Heart right ventricle (tissue), 16 donors: ENCODE measurements around the gene TMTC1. TPM values are rescaled to one million over a fixed set of nuclear protein-coding genes. Genes with fewer than 3 reads are reported as not detected.

Experiments used
- ATAC-seq, 8 donors: fragments of 200-7000 bp; cut with Tn5 transposase; one replicate each; pipeline ENCODE4 v1.9.1; 2020; ENCODE audit warnings: mild to moderate bottlenecking in 8 of 8, moderate library complexity in 8 of 8, moderate number of reproducible peaks in 1 of 8
- DNase-seq, 2 donors: peaks; one replicate each; pipeline ENCODE4 v3.0.0-alpha.2; 2020
- H3K27ac ChIP-seq, 10 donors: fragments of 200-600 bp; sonication (generic) in 2 of 10; one replicate each; pipeline versions ENCODE4 v1.5.0 to v1.8.0; 2020 to 2022; ENCODE audit warnings: mild to moderate bottlenecking in 3 of 10
- H3K27me3 ChIP-seq, 7 donors: fragments of 200-600 bp; one replicate each; pipeline ENCODE4 v1.8.0; 2021 to 2022; ENCODE audit warnings: mild to moderate bottlenecking in 2 of 7
- H3K36me3 ChIP-seq, 9 donors: fragments of 200-600 bp; sonication (generic) in 1 of 9; one replicate each; pipeline versions ENCODE4 v1.5.0 to v1.8.0; 2020 to 2022; ENCODE audit warnings: mild to moderate bottlenecking in 2 of 9
- H3K4me1 ChIP-seq, 9 donors: fragments of 200-600 bp; sonication (generic) in 1 of 9; one replicate each; pipeline versions ENCODE4 v1.5.0 to v1.8.0; 2020 to 2022; ENCODE audit warnings: mild to moderate bottlenecking in 4 of 9
- H3K4me3 ChIP-seq, 10 donors: fragments of 200-600 bp; sonication (generic) in 2 of 10; one replicate each; pipeline versions ENCODE4 v1.5.0 to v1.8.0; 2020 to 2022; ENCODE audit warnings: mild to moderate bottlenecking in 7 of 10, moderate library complexity in 2 of 10
- H3K9me3 ChIP-seq, 11 donors: fragments of 200-600 bp in 10 of 11; sonication (generic) in 2 of 11; one replicate each; pipeline versions ENCODE4 v1.5.0 to v1.8.0; 2013 to 2022; ENCODE audit warnings: mild to moderate bottlenecking in 2 of 11, control low read depth in 1 of 11, moderate library complexity in 1 of 11
- WGBS, 2 donors: extraction: QIAGEN DNeasy Blood & Tissue Kit; methylation state at CpG; one replicate each; pipeline ENCODE4 v1.1.7; 2013; ENCODE audit warnings: inconsistent platforms in 1 of 2; 5-methylcytosine and 5-hydroxymethylcytosine counted together
- intact Hi-C, 10 donors: fragments of 100-400 bp; cut with DNase I; formaldehyde crosslinking; loops; one replicate each; pipeline versions ENCODE4 v1.11.1 to v1.14.2; 2022
- long read RNA-seq, 3 donors: library from polyadenylated mRNA; unstranded; transcript quantifications; one replicate each; pipeline ENCODE4 v2.0.0, GENCODE V29; 2020 to 2021
- polyA plus RNA-seq, 2 donors: library from polyadenylated mRNA; stranded (reverse); fragments of 200-250 nt; gene quantifications; one replicate each; pipeline ENCODE4 v1.2.3, GENCODE V29; 2013
- total RNA-seq, 10 donors: library from RNA; stranded (reverse); fragmentation: NEBNext Ultra II Directional in 3 of 10; extraction: Animal tissue kit (Norgen Biotek cat#: 25700) in 3 of 10; gene quantifications; one replicate each; pipeline versions ENCODE4 v1.2.1 to v1.2.4, GENCODE V29; 2021 to 2023
- TF ChIP-seq, protein P1 (sequence below), 9 donors: fragments of 200-600 bp; sonication (generic) in 2 of 9; IDR thresholded peaks; one replicate each; pipeline versions ENCODE4 v1.5.0 to v1.8.0; 2021 to 2022; ENCODE audit warnings: antibody characterized with exemption in 9 of 9, mild to moderate bottlenecking in 5 of 9, moderate library complexity in 1 of 9
- donor health status: Arrhythmogenic right ventricular cardiomyopathy.
- donor health status: ischemic (EF 13 %, LVEDD 7.1; RV severe dilation, severe dysfunction).
- donor health status: healthy with polysubstance abuse.
- donor health status: DM: no; HTN: yes; CAD: no.
- donor health status: DM: no; HTN: no; CAD: no.
- donor health status: ischemic (EF 25% LVEDD 6.9; RV normal size, moderate dysfunction).
- donor health status: ischemic (EF 25% LVEDD 5.7; RV mildly dilated, moderate dysfunction).
- donor health status: healthy.
- donor health status: DM: yes; HTN: yes; CAD: no.
- donor health status: Ischemic cardiomyopathy.
- donor health status: ischemic (EF 35%, LVEDD 5.7; RV mildly dilated, moderate dysfunction).
- donor health status: nonischemic (EF 11% LVEDD 7.7; RV severe dilation, severe dysfunction).
- donor health status: DM: yes; HTN: yes; CAD: no.
- donor health status: PGD.
- donor health status: ischemic (EF 29% LVEDD 5.4; RV normal size, mild dysfunction).
- donor health status: nonischemic (EF 23%, LVEDD 6.1; RV moderate dilation, normal function).

Gene TMTC1
- total RNA-seq (10 to 100 TPM; 16.4 to 54.2 (median 23.9) TPM), polyA plus RNA-seq (10 to 100 TPM in 1 of 2 donors, 1 to 10 TPM in 1; 9.6 to 16.3 TPM)
- long read RNA-seq, donor 1, full-length matches to known transcripts: 32 of 64 reads
- long read RNA-seq, donor 1, partial matches to known transcripts: 14 of 64 reads
- long read RNA-seq, donor 1, other reads (novel, unspliced or antisense): 18 of 64 reads
- long read RNA-seq, donor 2, full-length matches to known transcripts: 39 of 79 reads
- long read RNA-seq, donor 2, partial matches to known transcripts: 4 of 79 reads
- long read RNA-seq, donor 2, other reads (novel, unspliced or antisense): 36 of 79 reads
- long read RNA-seq, donor 3, full-length matches to known transcripts: 2 of 21 reads
- long read RNA-seq, donor 3, partial matches to known transcripts: 7 of 21 reads
- long read RNA-seq, donor 3, other reads (novel, unspliced or antisense): 12 of 21 reads

DNA sequence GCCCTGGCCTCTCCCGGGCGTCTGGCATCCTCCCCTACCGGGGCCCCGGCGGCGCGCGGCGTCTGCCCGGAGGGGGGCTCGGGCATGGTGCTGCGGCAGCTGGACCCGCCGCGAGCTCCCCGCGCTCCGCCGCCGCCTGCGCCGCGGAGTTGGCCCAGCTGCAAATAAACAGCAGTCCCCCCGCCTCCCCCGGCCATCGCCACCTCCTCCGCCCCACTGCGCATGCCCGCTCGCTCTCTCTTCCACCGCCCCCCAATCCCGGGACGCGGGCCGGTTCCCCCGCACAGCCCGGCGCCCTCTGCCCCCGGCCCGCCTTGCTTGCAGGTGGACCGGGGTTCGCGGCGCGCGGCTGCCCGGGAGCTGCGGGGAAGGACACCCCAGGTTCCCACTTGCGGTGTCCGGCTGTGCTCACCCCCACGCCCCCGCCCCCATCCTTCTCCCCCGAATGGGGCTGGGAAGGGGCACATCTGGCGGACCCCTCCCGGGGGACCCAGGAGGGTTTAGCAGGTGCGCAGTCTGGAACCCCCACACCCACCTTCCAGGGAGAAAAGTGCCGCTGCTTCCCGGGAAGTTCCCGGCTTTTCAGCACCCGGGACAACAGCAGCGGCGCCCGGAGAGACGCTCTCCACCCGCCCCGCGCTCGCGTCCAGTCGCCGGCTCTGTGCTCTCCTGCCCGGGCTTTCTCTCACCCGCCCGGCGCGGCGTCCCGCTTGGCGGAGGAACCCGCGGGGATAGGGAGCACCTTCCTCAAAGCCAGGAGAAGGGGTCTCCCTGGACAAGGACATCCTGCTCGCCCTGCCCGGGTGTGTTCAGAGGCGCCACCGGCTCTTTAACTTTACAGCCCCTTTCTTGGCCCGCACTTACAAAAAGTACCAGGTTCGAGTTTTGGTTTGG lies at the start of gene TMTC1:
Gene TMTC1 (minus strand): TSS at position 170 of the 894 bp plus-strand sequence. CDS start 191 bp downstream, outside the sequence.
- DNase-seq: peak; percentile 88 to 92
- intact Hi-C loops: loop anchor here in 8 of 10 donors (2.0 to 10.0 kb wide), 13 partner anchors 37 to 232 kb away; no protein-coding TSS in a partner anchor
- Histone ChIP-seq H3K27ac (peak within 1 kb of the TSS; percentile 63 to 94 (median 89)), H3K9me3 (peaks cover 0 to 9% (median 0%) of the 10 kb centered on the region in 11 donors), H3K4me3 (peak within 1 kb of the TSS; percentile 48 to 93 (median 82)), H3K27me3 (peaks cover 0 to 39% (median 0%) of the 10 kb centered on the region in 7 donors), H3K36me3 (peaks cover 0 to 8% (median 0%) of the 10 kb centered on the region in 9 donors), H3K4me1 (peaks cover 0 to 29% (median 13%) of the 10 kb centered on the region in 9 donors)
- TF ChIP-seq, protein P1, sequence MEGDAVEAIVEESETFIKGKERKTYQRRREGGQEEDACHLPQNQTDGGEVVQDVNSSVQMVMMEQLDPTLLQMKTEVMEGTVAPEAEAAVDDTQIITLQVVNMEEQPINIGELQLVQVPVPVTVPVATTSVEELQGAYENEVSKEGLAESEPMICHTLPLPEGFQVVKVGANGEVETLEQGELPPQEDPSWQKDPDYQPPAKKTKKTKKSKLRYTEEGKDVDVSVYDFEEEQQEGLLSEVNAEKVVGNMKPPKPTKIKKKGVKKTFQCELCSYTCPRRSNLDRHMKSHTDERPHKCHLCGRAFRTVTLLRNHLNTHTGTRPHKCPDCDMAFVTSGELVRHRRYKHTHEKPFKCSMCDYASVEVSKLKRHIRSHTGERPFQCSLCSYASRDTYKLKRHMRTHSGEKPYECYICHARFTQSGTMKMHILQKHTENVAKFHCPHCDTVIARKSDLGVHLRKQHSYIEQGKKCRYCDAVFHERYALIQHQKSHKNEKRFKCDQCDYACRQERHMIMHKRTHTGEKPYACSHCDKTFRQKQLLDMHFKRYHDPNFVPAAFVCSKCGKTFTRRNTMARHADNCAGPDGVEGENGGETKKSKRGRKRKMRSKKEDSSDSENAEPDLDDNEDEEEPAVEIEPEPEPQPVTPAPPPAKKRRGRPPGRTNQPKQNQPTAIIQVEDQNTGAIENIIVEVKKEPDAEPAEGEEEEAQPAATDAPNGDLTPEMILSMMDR (IDR thresholded peaks at IDR 0.05): no peak
- WGBS, 2 donors: 0 to 1% methylated on average over 75 to 87 of the region's 87 CpGs
- peak; percentile 85 to 92 (median 88) for ATAC-seq

DNA sequence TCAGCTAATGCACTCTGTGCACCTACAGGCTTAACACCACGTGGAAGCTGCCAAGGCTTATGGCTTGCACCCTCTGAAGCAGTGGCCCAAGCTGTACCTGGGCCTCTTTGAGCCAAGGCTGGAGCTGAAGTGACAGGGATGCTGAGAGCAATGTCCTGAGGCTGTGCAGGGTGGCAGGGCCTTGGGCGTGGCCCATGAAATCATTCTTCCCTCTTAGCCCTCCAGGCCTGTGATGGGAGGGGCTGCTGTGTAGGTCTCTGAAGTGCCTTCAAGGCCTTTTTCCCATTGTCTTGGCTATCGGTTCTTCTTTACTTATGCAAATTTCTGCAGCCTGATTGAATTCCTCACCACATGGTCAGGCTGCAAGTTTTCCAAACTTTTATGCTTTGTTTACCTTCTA lies 47.4 kb upstream of the TMTC1 start:
- no peaks in the 10 kb centered on the region for H3K27me3 ChIP-seq
- TF ChIP-seq, protein P1 (IDR thresholded peaks at IDR 0.05): no peak
- intact Hi-C loops: no loop called here
- H3K9me3 ChIP-seq: peaks cover 0 to 43% (median 7%) of the 10 kb centered on the region in 11 donors
- no peaks in the 10 kb centered on the region for H3K36me3 ChIP-seq
- 83 to 85% methylated on average over 3 of the region's 3 CpGs for WGBS, 2 donors
- no peak overlapping the region for H3K27ac ChIP-seq
- DNase-seq: no peak
- no peak overlapping the region for H3K4me3 ChIP-seq
- ATAC-seq: no peak
- H3K4me1 ChIP-seq: no peaks in the 10 kb centered on the region

DNA sequence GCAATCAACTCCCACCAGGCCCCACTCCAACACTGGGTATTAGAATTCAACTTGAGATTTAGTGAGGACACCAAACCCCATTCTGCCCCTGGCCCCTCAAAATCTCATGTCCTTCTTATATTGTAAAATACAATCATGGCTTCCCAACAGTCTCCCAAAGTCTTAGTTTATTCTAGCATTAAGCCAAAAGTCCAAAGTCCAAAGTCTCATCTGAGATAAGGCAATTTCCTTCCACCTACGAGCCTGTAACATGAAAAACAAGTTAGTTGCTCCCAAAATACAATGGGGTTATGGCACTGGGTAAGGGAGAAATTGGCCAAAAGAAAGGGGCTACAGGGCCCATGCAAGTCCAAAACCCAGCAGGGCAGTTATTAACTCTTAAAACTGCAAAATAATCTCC lies 46.6 kb upstream of the TMTC1 start:
- no peak overlapping the region for H3K4me3 ChIP-seq
- H3K27me3 ChIP-seq: no peaks in the 10 kb centered on the region
- ATAC-seq (no peak), DNase-seq (no peak)
- H3K27ac ChIP-seq: no peak overlapping the region
- intact Hi-C loops: no loop called here
- TF ChIP-seq, protein P1 (IDR thresholded peaks at IDR 0.05): no peak
- H3K36me3 ChIP-seq: no peaks in the 10 kb centered on the region
- H3K4me1 ChIP-seq: no peaks in the 10 kb centered on the region
- 65 to 73% methylated on average over 1 of the region's 1 CpG for WGBS, 2 donors
- peaks cover 0 to 36% (median 4%) of the 10 kb centered on the region in 11 donors for H3K9me3 ChIP-seq
